NCI-H69 (cell line): ENCODE results near the gene DYSF.

Experiments used
- DNase-seq: peaks from one replicate; lab custom pipeline; 2025; lab: John Stamatoyannopoulos, UW

Gene DYSF

GRCh38 chr2:71692621-71693277 is 239.4 kb downstream of the DYSF start:
- DNase-seq = no peak

GRCh38 chr2:71693286-71694270 is 240.2 kb downstream of the DYSF start:
- DNase-seq = no peak

DNA sequence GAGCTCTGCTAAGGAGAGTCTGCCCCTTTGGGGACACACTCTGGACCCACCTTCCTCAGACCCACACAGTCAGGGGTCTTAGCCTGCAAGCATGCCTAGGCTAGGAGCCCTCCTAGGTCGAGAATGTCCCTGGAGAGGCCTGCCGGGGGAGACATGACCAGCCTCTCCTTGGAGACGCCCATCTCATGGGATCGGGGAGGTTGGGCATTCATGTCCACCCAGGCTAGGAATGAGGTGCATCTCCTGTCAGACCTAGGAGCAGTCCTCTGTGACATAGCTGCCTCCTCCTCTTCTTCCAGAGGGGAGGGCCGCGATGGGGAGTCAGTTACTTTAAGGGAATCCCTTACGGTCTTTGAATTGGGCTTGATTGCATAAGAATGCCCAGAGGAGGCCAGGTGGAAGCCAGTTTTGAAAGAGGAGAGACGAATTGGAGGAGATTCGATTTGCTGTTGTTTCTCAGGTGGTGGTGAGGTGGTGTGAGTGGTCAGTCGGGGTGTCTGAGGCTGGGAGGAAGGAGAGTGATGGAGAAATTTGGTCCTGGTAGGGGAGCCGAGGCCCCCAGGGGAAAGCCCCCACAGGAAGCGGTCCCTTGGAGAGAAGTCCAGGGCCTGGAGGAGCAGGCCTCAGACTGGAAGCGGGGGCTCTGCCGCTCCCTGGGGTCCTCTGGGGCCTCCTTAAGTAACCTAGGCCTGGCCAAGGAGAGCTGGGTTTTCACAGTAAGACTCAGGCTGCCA is 241.3 kb downstream of the DYSF start:
- DNase-seq = no peak

GRCh38 chr2:71695235-71696120 is 242.1 kb downstream of the DYSF start:
- DNase-seq = peak; percentile 15

DNA sequence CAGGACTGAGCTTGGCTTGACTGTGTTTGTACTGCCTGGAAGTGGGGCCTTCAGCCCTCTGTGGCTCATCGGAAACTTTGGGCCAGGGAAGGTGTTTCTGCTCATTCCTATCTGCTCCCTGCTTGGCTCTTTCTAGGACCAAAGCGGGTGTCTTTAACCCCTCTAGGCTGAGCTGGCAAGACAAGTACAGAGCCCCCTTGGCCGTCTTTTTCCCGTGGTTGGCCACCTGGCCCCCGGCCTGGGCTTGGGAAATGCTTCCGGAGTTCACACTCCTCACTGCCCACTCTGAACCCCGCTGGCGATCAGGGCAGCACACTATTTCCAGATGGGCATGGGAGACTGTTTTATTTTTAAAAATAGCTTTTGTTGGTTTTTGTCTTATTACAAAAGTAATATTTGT is 243.0 kb downstream of the DYSF start:
- DNase-seq = no peak

DNA sequence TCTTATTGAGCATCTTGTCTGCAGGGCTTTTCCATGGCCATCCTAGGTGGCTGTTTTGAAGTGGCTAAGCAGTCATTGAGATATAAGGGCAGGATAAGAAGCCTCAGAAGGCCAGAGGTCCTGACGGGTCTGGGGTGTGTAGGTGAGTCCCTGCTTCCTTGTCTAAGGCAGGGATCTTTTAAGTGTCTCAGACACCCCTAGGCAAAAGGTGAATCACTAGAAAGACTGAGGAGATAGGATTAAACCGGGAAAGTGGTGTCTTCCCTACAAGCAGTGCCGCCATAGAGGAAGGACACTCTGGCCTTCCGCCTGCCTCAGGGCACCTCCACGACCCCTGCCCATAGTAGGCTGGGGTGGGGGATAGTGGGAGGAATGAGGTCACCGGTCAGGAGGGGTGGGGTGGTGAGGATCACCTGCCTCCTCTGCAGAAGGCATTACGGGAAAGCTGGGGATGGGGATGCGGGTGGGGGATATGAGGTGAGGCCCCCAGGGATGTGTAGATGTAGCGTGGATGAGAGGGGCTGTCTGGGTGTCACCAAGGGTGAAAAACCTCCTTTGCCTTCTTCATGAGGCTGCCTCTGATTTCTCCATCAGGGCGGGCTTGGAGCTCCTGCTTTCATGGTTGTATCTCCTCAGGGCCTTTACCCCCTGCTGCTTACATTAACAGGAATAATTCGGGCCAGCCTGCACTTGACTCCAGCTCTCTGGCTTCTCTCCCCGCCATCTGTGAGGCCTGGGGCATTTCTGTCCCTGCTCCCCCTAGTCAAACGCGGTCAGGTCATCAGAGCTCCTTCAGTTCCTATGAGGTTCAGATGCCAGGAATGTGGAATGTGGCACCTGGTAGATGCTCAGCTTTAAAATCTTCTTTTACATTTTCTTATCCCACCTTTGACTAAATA is 244.0 kb downstream of the DYSF start:
- peak; percentile 34 for DNase-seq

GRCh38 chr2:71699428-71699827 is 246.1 kb downstream of the DYSF start:
- no peak for DNase-seq

- peak; percentile 2 for DNase-seq
These were observed 246.8 kb downstream of the DYSF start for GRCh38 chr2:71700041-71700657.

DNA sequence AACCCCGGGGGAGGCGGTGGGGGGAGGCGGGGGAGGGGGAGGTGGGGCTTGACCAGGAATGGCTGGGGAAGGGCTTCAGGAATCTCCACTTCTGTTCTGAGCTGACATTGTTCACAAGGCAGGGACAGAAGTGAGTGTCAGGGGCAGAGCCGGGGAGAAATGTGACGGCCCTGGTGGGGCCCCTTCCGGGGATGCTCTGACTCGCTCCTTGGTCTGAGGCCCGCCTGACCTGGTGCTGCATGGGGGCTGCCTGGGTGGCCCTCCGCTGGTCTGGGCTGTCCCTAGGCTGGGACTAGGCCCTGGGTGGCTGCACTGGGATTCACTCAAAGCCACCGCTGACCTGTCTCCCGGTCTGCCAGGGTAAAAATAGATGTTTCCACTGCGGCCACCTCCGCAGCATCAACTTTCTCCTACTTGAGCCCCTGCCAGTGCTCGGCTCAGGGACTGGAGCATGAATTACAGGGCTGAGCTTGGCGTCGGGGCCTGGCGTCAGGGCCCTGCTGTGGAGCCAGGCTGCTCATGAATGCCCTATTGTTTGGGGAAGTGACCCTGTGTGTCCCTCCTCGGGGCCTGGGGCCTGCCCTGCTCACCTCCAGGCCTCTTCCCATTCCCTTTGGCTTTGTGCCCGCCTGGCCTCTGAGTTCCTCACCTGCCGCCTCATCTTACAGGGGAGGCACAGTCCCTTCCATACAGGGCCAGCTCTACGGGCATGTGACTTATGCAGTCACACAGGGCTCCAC is 247.5 kb downstream of the DYSF start:
- no peak for DNase-seq

- DNase-seq = no peak
These were observed 249.0 kb downstream of the DYSF start for GRCh38 chr2:71702071-71702970.

- DNase-seq = no peak
These were observed 249.9 kb downstream of the DYSF start for GRCh38 chr2:71702971-71703898.

- DNase-seq = no peak
These were observed 250.8 kb downstream of the DYSF start for GRCh38 chr2:71704131-71704561.

GRCh38 chr2:71704688-71705087 is 251.3 kb downstream of the DYSF start:
- DNase-seq = no peak

- no peak for DNase-seq
These were observed 252.0 kb downstream of the DYSF start for GRCh38 chr2:71705171-71705960.

DNA sequence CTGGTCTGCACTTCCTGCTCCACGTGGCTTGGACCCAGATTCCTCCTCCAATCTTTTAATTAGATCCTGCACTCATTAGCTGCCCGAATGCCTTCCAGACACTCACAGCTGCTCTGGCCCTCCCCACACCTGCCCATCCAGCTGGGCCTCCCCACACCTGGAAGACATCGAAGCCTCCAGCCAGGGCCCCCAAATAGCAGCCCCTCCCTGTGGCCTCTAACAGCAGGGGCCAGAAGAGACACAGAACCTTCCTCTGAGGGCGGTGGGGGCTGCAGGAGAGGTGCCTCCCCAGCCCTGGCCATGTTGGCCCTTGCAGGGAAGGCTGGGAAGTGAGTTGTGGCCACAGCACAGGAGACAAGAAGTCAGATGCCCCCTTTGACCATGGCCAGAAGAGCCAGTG is 252.8 kb downstream of the DYSF start:
- DNase-seq = peak; percentile 2

DNA sequence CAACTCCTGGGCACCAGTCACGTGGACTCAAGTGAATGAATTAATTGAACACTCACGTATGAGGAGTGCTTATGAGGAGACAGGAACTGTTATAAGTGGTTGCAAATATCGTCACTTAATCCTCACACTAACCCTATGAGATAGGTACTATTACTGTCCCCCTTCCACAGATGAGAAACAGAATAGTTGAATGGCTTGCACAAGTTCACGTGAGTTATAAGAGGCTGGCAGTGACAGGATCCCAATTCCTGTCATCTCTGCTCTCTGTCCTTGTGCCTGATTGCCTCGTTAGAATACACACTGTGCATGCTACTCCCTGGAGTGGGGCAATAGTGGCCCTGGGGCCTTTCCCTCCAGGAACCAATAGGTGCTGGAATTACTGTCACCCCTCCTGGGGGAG is 253.5 kb downstream of the DYSF start:
- no peak for DNase-seq
